Measurements from ENCODE around the gene ACAD11.

ACAD11 gene

GRCh38 chr3:132553826-132554225 is 105.8 kb downstream of the ACAD11 start:
- H3K27ac ChIP-seq (ENCODE audit: low read depth, low read length), result no peak overlapping the region
- H3K9ac ChIP-seq (ENCODE audit: low read depth, low read length), result no peak overlapping the region
- H3K9me3 ChIP-seq (ENCODE audit: control insufficient read depth, insufficient read depth, low read length), result no peaks in the 10 kb centered on the region
- H3K4me1 ChIP-seq (ENCODE audit: control insufficient read depth, insufficient read depth, low read length), result peaks cover 10% of the 10 kb centered on the region
- no peaks in the 10 kb centered on the region for H3K27me3 ChIP-seq (ENCODE audit: control insufficient read depth, insufficient read depth, low read length)
- H3K36me3 ChIP-seq (ENCODE audit: control insufficient read depth, insufficient read depth, low read length), result peaks cover under 1% of the 10 kb centered on the region; the same call in 1 of the 2 replicates
- H3K4me3 ChIP-seq (ENCODE audit: low read depth, low read length), result no peak overlapping the region

DNA sequence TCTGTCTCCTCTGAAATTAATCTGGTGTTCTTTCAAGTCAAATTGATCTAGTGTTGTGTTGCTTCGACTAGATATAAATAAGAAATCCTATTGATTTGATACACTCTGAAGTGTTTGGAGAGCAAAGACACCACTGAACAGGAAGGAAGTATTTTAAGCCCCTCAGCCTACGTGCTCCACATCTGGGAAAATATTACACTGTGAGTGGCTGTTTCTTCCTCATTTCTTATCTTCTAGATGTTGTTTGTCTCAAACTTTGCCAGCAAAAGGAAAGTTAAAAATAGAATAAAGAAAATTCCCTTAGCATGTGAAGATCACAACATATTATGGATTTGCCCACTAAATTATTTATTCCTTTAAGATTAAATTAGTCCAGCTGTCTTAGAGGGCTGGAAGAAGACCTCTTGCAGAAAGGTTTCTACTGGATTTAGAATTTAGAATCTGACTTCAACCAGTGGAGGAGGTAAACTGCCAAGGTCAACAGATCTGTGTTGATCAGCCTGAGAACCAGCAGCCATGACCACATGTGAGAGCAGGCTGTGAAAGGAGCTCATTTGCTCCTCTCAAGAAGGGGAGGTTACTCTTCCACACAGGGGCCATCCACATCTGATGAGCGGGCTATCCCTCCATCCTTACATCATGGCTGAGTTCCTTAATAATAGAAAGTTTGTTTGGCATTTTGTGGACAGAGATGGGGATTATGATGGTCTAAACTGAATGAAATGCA is 108.9 kb downstream of the ACAD11 start:
- Histone ChIP-seq H3K27me3 (ENCODE audit: control insufficient read depth, insufficient read depth, low read length) (no peaks in the 10 kb centered on the region), H3K36me3 (ENCODE audit: control insufficient read depth, insufficient read depth, low read length) (no peaks in the 10 kb centered on the region), H3K27ac (ENCODE audit: low read depth, low read length) (no peak overlapping the region), H3K4me1 (ENCODE audit: control insufficient read depth, insufficient read depth, low read length) (peaks cover 10% of the 10 kb centered on the region), H3K9me3 (ENCODE audit: control insufficient read depth, insufficient read depth, low read length) (no peaks in the 10 kb centered on the region), H3K4me3 (ENCODE audit: low read depth, low read length) (no peak overlapping the region), H3K9ac (ENCODE audit: low read depth, low read length) (no peak overlapping the region)

- Histone ChIP-seq H3K27me3 (ENCODE audit: control insufficient read depth, insufficient read depth, low read length) (no peaks in the 10 kb centered on the region), H3K4me1 (ENCODE audit: control insufficient read depth, insufficient read depth, low read length) (peaks cover 7% of the 10 kb centered on the region), H3K4me3 (ENCODE audit: low read depth, low read length) (no peak overlapping the region), H3K9me3 (ENCODE audit: control insufficient read depth, insufficient read depth, low read length) (no peaks in the 10 kb centered on the region), H3K36me3 (ENCODE audit: control insufficient read depth, insufficient read depth, low read length) (no peaks in the 10 kb centered on the region), H3K27ac (ENCODE audit: low read depth, low read length) (no peak overlapping the region), H3K9ac (ENCODE audit: low read depth, low read length) (no peak overlapping the region)
These were observed 109.6 kb downstream of the ACAD11 start for GRCh38 chr3:132549890-132550578.

GRCh38 chr3:132549169-132549568 is 110.4 kb downstream of the ACAD11 start:
- H3K9ac ChIP-seq (ENCODE audit: low read depth, low read length), result no peak overlapping the region
- no peaks in the 10 kb centered on the region for H3K4me1 ChIP-seq (ENCODE audit: control insufficient read depth, insufficient read depth, low read length)
- no peak overlapping the region for H3K27ac ChIP-seq (ENCODE audit: low read depth, low read length)
- H3K9me3 ChIP-seq (ENCODE audit: control insufficient read depth, insufficient read depth, low read length), result no peaks in the 10 kb centered on the region
- H3K4me3 ChIP-seq (ENCODE audit: low read depth, low read length), result no peak overlapping the region
- no peaks in the 10 kb centered on the region for H3K36me3 ChIP-seq (ENCODE audit: control insufficient read depth, insufficient read depth, low read length)
- H3K27me3 ChIP-seq (ENCODE audit: control insufficient read depth, insufficient read depth, low read length), result no peaks in the 10 kb centered on the region

DNA sequence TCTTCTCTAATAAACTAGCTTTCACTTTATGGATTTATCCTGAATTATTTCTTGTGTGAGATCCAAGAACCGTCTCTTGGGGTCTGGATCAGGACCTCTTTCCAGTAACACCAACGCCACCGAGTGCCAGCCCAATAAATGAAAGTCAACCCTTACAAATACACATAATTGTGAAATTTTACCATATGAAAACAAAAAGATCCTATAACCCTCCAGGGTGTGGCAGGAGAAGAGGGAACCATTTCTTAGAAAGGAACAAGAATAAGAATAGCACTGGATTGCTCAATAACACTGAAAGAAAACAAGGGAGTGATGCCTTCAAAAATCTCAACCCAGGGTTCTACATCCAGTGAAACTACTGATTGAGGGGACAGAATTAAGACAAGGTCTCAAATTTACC is 114.1 kb downstream of the ACAD11 start:
- Histone ChIP-seq H3K27ac (ENCODE audit: low read depth, low read length) (no peak overlapping the region), H3K9ac (ENCODE audit: low read depth, low read length) (no peak overlapping the region), H3K4me1 (ENCODE audit: control insufficient read depth, insufficient read depth, low read length) (no peaks in the 10 kb centered on the region), H3K4me3 (ENCODE audit: low read depth, low read length) (no peak overlapping the region), H3K9me3 (ENCODE audit: control insufficient read depth, insufficient read depth, low read length) (no peaks in the 10 kb centered on the region), H3K36me3 (ENCODE audit: control insufficient read depth, insufficient read depth, low read length) (peaks cover under 1% of the 10 kb centered on the region; the same call in 1 of the 2 replicates), H3K27me3 (ENCODE audit: control insufficient read depth, insufficient read depth, low read length) (no peaks in the 10 kb centered on the region)

- H3K36me3 ChIP-seq (ENCODE audit: control insufficient read depth, insufficient read depth, low read length), result peaks cover 14% of the 10 kb centered on the region
- H3K27me3 ChIP-seq (ENCODE audit: control insufficient read depth, insufficient read depth, low read length), result no peaks in the 10 kb centered on the region
- no peak overlapping the region for H3K27ac ChIP-seq (ENCODE audit: low read depth, low read length)
- H3K4me3 ChIP-seq (ENCODE audit: low read depth, low read length), result no peak overlapping the region
- H3K9me3 ChIP-seq (ENCODE audit: control insufficient read depth, insufficient read depth, low read length), result no peaks in the 10 kb centered on the region
- no peak overlapping the region for H3K9ac ChIP-seq (ENCODE audit: low read depth, low read length)
- no peaks in the 10 kb centered on the region for H3K4me1 ChIP-seq (ENCODE audit: control insufficient read depth, insufficient read depth, low read length)
These were observed 115.5 kb downstream of the ACAD11 start for GRCh38 chr3:132544130-132544529.

GRCh38 chr3:132543011-132543739 is 116.4 kb downstream of the ACAD11 start:
- Histone ChIP-seq H3K27ac (ENCODE audit: low read depth, low read length) (no peak overlapping the region), H3K27me3 (ENCODE audit: control insufficient read depth, insufficient read depth, low read length) (no peaks in the 10 kb centered on the region), H3K9ac (ENCODE audit: low read depth, low read length) (no peak overlapping the region), H3K36me3 (ENCODE audit: control insufficient read depth, insufficient read depth, low read length) (peaks cover 23% of the 10 kb centered on the region), H3K4me3 (ENCODE audit: low read depth, low read length) (no peak overlapping the region), H3K4me1 (ENCODE audit: control insufficient read depth, insufficient read depth, low read length) (no peaks in the 10 kb centered on the region), H3K9me3 (ENCODE audit: control insufficient read depth, insufficient read depth, low read length) (no peaks in the 10 kb centered on the region)

DNA sequence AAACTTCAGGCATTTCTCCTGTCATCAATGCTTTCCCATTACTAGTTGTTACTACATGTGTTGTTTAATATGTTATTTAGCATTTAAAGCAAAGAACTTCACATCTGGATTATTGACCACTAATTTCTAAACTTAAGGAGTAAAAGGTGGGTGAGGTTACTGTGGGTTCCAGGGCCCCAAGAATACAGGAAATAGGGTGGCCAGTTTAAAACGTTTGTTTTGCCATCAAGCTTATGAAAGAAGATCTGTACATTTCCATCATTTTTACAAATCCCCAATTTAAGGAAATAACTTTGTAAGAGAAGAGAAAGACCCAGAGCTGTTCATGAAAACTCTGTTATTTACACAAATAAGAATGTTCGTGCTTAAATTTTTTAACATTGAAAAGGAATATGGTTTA is 117.0 kb downstream of the ACAD11 start:
- Histone ChIP-seq H3K27ac (ENCODE audit: low read depth, low read length) (no peak overlapping the region), H3K27me3 (ENCODE audit: control insufficient read depth, insufficient read depth, low read length) (no peaks in the 10 kb centered on the region), H3K9me3 (ENCODE audit: control insufficient read depth, insufficient read depth, low read length) (no peaks in the 10 kb centered on the region), H3K4me3 (ENCODE audit: low read depth, low read length) (no peak overlapping the region), H3K4me1 (ENCODE audit: control insufficient read depth, insufficient read depth, low read length) (no peaks in the 10 kb centered on the region), H3K9ac (ENCODE audit: low read depth, low read length) (no peak overlapping the region), H3K36me3 (ENCODE audit: control insufficient read depth, insufficient read depth, low read length) (peaks cover 29% of the 10 kb centered on the region)

DNA sequence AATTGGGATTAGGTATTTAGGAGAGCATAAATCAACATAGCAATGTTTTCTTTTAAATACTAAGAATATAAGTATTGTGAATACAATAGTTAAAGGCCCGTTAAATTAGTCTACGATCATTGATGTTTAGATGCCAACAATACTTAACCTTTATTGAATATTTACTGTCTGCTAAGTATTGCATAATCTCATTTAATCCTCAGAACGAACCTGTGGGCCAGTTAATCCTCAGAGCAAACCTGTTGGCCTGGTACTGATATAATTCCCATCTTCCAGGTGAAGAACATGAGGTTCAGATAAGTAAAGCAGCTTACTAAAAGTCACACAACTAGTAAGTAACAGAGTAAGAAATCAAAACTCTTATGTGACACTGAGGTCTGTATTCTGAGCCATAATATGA is 119.9 kb downstream of the ACAD11 start:
- Histone ChIP-seq H3K9ac (ENCODE audit: low read depth, low read length) (no peak overlapping the region), H3K9me3 (ENCODE audit: control insufficient read depth, insufficient read depth, low read length) (no peaks in the 10 kb centered on the region), H3K27ac (ENCODE audit: low read depth, low read length) (no peak overlapping the region), H3K27me3 (ENCODE audit: control insufficient read depth, insufficient read depth, low read length) (no peaks in the 10 kb centered on the region), H3K4me3 (ENCODE audit: low read depth, low read length) (no peak overlapping the region), H3K36me3 (ENCODE audit: control insufficient read depth, insufficient read depth, low read length) (peaks cover 37% of the 10 kb centered on the region), H3K4me1 (ENCODE audit: control insufficient read depth, insufficient read depth, low read length) (no peaks in the 10 kb centered on the region)

- H3K9me3 ChIP-seq (ENCODE audit: control insufficient read depth, insufficient read depth, low read length), result no peaks in the 10 kb centered on the region
- H3K9ac ChIP-seq (ENCODE audit: low read depth, low read length), result no peak overlapping the region
- H3K27me3 ChIP-seq (ENCODE audit: control insufficient read depth, insufficient read depth, low read length), result no peaks in the 10 kb centered on the region
- H3K36me3 ChIP-seq (ENCODE audit: control insufficient read depth, insufficient read depth, low read length), result peaks cover 45% of the 10 kb centered on the region
- H3K4me1 ChIP-seq (ENCODE audit: control insufficient read depth, insufficient read depth, low read length), result no peaks in the 10 kb centered on the region
- H3K27ac ChIP-seq (ENCODE audit: low read depth, low read length), result no peak overlapping the region
- no peak overlapping the region for H3K4me3 ChIP-seq (ENCODE audit: low read depth, low read length)
These were observed 121.5 kb downstream of the ACAD11 start for GRCh38 chr3:132538072-132538471.

GRCh38 chr3:132537297-132537696 is 122.3 kb downstream of the ACAD11 start:
- H3K9me3 ChIP-seq (ENCODE audit: control insufficient read depth, insufficient read depth, low read length), result no peaks in the 10 kb centered on the region
- no peak overlapping the region for H3K9ac ChIP-seq (ENCODE audit: low read depth, low read length)
- no peak overlapping the region for H3K27ac ChIP-seq (ENCODE audit: low read depth, low read length)
- H3K4me3 ChIP-seq (ENCODE audit: low read depth, low read length), result no peak overlapping the region
- peaks cover 47% of the 10 kb centered on the region for H3K36me3 ChIP-seq (ENCODE audit: control insufficient read depth, insufficient read depth, low read length)
- no peaks in the 10 kb centered on the region for H3K27me3 ChIP-seq (ENCODE audit: control insufficient read depth, insufficient read depth, low read length)
- H3K4me1 ChIP-seq (ENCODE audit: control insufficient read depth, insufficient read depth, low read length), result no peaks in the 10 kb centered on the region
